GM23338 (cell line): ENCODE data around the gene MIPEP. TPM values are rescaled to one million over a fixed set of nuclear protein-coding genes. Genes with fewer than 3 reads are reported as not detected.

Source experiments
- ATAC-seq: fragments of 200-7000 bp; cut with Tn5 transposase; 3 replicates; pipeline ENCODE4 v1.9.1; 2020
- DNase-seq: peaks from one replicate; pipeline ENCODE4 v3.0.0-alpha.2; 2015; ENCODE audit warnings: low spot score
- H2AFZ ChIP-seq: fragments of 200-600 bp; sonication (generic); 2 replicates; pipeline ENCODE4 v1.8.0; 2016; ENCODE audit warnings: antibody characterized with exemption, mild to moderate bottlenecking, moderate library complexity
- H3F3A ChIP-seq: fragments of 200-600 bp; sonication (generic); replicated peaks from 2 replicates; pipeline ENCODE4 v1.8.0; 2017; ENCODE audit warnings: antibody characterized with exemption, mixed run types, low read depth
- H3K27ac ChIP-seq: fragments of 200-600 bp; sonication (generic); 2 replicates; pipeline ENCODE4 v1.6.1; 2016; ENCODE audit warnings: low read depth
- H3K27me3 ChIP-seq: fragments of 200-600 bp; sonication (generic); 2 replicates; pipeline ENCODE4 v1.8.0; 2016; ENCODE audit warnings: mild to moderate bottlenecking, mixed run types, moderate library complexity; ENCODE audit not compliant: insufficient read depth
- H3K36me3 ChIP-seq: fragments of 200-600 bp; sonication (generic); 2 replicates; pipeline ENCODE4 v1.8.0; 2016; ENCODE audit warnings: mild to moderate bottlenecking; ENCODE audit not compliant: insufficient read depth
- H3K4me1 ChIP-seq: fragments of 200-600 bp; sonication (generic); 2 replicates; pipeline ENCODE4 v1.8.0; 2016; ENCODE audit warnings: mild to moderate bottlenecking, moderate library complexity; ENCODE audit not compliant: insufficient read depth
- H3K4me2 ChIP-seq: fragments of 200-600 bp; sonication (generic); 2 replicates; pipeline ENCODE4 v1.7.1; 2017; ENCODE audit warnings: mixed run types
- H3K4me3 ChIP-seq: fragments of 200-600 bp; sonication (generic); 2 replicates; pipeline ENCODE4 v1.6.1; 2016; ENCODE audit warnings: mixed run types
- H3K79me2 ChIP-seq: fragments of 200-600 bp; sonication (generic); replicated peaks from 2 replicates; pipeline ENCODE4 v1.8.0; 2017; ENCODE audit warnings: mild to moderate bottlenecking; ENCODE audit not compliant: insufficient read depth
- H3K9me2 ChIP-seq: fragments of 200-600 bp; sonication (generic); 2 replicates; pipeline ENCODE4 v1.8.0; 2017; ENCODE audit not compliant: insufficient read depth
- H4K20me1 ChIP-seq: fragments of 200-600 bp; sonication (generic); replicated peaks from 2 replicates; pipeline ENCODE4 v1.8.0; 2017; ENCODE audit warnings: mild to moderate bottlenecking; ENCODE audit not compliant: insufficient read depth
- H3K27ac Mint-ChIP-seq: 2 replicates; pipeline ENCODE4 v1.8.0; 2020; ENCODE audit warnings: inconsistent platforms, mild to moderate bottlenecking, moderate library complexity, mixed read lengths
- H3K27me3 Mint-ChIP-seq: 3 replicates; pipeline ENCODE4 v1.8.0; 2022; ENCODE audit warnings: low read depth, mild to moderate bottlenecking, moderate library complexity, mixed read lengths, inconsistent platforms; ENCODE audit not compliant: insufficient read depth, poor library complexity
- H3K36me3 Mint-ChIP-seq: 3 replicates; pipeline ENCODE4 v1.8.0; 2021; ENCODE audit warnings: low read depth, mild to moderate bottlenecking, inconsistent platforms, moderate library complexity, mixed read lengths
- H3K4me1 Mint-ChIP-seq: 3 replicates; pipeline ENCODE4 v1.8.0; 2020; ENCODE audit warnings: mild to moderate bottlenecking, inconsistent platforms, mixed read lengths
- H3K4me3 Mint-ChIP-seq: 3 replicates; pipeline ENCODE4 v1.8.0; 2021; ENCODE audit warnings: moderate library complexity, mild to moderate bottlenecking, inconsistent platforms, mixed read lengths
- H3K9me3 Mint-ChIP-seq: 3 replicates; pipeline ENCODE4 v1.8.0; 2020; ENCODE audit warnings: moderate library complexity, mild to moderate bottlenecking, inconsistent platforms, mixed read lengths
- CREB1 ChIP-seq: fragments of 250-450 bp; sonication (Bioruptor Pico); IDR thresholded peaks from 2 replicates; pipeline ENCODE4 v1.5.0; 2020; ENCODE audit warnings: low read depth, mild to moderate bottlenecking, moderate library complexity
- EZH2 ChIP-seq: fragments of 200-600 bp; sonication (generic); IDR thresholded peaks from one replicate; pipeline ENCODE4 v1.8.0; 2017; ENCODE audit warnings: antibody characterized with exemption, mild to moderate bottlenecking, low read depth; ENCODE audit not compliant: unreplicated experiment
- EZH2phosphoT487 ChIP-seq: fragments of 200-600 bp; sonication (generic); IDR thresholded peaks from one replicate; pipeline ENCODE4 v1.8.1; 2018; ENCODE audit warnings: antibody characterized with exemption; ENCODE audit not compliant: unreplicated experiment
- JUNB ChIP-seq: IDR thresholded peaks from one replicate; pipeline ENCODE4 v1.6.1; 2016; ENCODE audit warnings: antibody characterized with exemption; ENCODE audit not compliant: unreplicated experiment
- NANOG ChIP-seq: IDR thresholded peaks from 2 replicates; pipeline ENCODE4 v1.6.1; 2016; ENCODE audit warnings: antibody characterized with exemption, borderline replicate concordance
- POLR2AphosphoS5 ChIP-seq: IDR thresholded peaks from 2 replicates; pipeline ENCODE4 v1.6.1; 2016; ENCODE audit warnings: antibody characterized with exemption, low read depth
- STAT1 ChIP-seq: IDR thresholded peaks from one replicate; pipeline ENCODE4 v1.6.1; 2016; ENCODE audit warnings: antibody characterized with exemption; ENCODE audit not compliant: unreplicated experiment
- ZNF114 ChIP-seq: fragments of 250-450 bp; sonication (Bioruptor Pico); IDR thresholded peaks from 2 replicates; pipeline ENCODE4 v1.5.0; 2020; ENCODE audit warnings: mild to moderate bottlenecking, moderate library complexity
- polyA plus RNA-seq: library from polyadenylated mRNA; unstranded; fragments of >200 nt; fragmentation: Nextera tagmentation; extraction: Ambion mirVana; gene quantifications from 2 replicates; pipeline ENCODE4 v1.2.1, GENCODE V29; 2016
- total RNA-seq: library from RNA; depleted of rRNA; stranded (reverse); fragments of >200 nt; shearing (Covaris generic); gene quantifications from 2 replicates; pipeline ENCODE4 v1.2.3, GENCODE V29; 2014
- TF ChIP-seq, protein P1 (sequence below): fragments of 250-450 bp; sonication (Bioruptor Pico); IDR thresholded peaks from 2 replicates; pipeline ENCODE4 v1.5.0; 2020; ENCODE audit warnings: mild to moderate bottlenecking, moderate library complexity
- TF ChIP-seq, protein P2 (sequence below): IDR thresholded peaks from 2 replicates; pipeline ENCODE4 v1.6.1; 2016; ENCODE audit warnings: antibody characterized with exemption

The MIPEP gene
- total and polyA plus RNA-seq, 2 experiments from 2014 or later: 20.8 to 22.5 TPM

DNA sequence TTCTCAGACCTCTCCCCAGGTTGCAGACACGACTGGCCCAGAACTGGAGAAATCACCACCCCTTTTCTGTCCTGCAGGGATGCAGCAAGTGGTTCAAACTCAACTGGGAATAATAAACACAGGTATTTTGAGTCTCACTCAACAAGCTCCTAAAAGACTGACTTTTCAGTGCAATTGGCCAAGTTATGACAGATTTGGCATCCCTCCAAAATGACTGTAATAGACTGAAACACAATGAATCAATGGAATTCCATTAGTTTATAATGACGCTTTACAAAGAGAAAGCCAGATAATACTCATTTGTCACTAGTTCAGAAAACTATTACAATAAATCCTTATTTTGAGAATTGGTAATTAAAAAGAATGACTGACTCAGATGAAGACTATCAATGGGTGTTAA, 38.1 kb downstream of the MIPEP start (continued):
- TF ChIP-seq, protein P1, sequence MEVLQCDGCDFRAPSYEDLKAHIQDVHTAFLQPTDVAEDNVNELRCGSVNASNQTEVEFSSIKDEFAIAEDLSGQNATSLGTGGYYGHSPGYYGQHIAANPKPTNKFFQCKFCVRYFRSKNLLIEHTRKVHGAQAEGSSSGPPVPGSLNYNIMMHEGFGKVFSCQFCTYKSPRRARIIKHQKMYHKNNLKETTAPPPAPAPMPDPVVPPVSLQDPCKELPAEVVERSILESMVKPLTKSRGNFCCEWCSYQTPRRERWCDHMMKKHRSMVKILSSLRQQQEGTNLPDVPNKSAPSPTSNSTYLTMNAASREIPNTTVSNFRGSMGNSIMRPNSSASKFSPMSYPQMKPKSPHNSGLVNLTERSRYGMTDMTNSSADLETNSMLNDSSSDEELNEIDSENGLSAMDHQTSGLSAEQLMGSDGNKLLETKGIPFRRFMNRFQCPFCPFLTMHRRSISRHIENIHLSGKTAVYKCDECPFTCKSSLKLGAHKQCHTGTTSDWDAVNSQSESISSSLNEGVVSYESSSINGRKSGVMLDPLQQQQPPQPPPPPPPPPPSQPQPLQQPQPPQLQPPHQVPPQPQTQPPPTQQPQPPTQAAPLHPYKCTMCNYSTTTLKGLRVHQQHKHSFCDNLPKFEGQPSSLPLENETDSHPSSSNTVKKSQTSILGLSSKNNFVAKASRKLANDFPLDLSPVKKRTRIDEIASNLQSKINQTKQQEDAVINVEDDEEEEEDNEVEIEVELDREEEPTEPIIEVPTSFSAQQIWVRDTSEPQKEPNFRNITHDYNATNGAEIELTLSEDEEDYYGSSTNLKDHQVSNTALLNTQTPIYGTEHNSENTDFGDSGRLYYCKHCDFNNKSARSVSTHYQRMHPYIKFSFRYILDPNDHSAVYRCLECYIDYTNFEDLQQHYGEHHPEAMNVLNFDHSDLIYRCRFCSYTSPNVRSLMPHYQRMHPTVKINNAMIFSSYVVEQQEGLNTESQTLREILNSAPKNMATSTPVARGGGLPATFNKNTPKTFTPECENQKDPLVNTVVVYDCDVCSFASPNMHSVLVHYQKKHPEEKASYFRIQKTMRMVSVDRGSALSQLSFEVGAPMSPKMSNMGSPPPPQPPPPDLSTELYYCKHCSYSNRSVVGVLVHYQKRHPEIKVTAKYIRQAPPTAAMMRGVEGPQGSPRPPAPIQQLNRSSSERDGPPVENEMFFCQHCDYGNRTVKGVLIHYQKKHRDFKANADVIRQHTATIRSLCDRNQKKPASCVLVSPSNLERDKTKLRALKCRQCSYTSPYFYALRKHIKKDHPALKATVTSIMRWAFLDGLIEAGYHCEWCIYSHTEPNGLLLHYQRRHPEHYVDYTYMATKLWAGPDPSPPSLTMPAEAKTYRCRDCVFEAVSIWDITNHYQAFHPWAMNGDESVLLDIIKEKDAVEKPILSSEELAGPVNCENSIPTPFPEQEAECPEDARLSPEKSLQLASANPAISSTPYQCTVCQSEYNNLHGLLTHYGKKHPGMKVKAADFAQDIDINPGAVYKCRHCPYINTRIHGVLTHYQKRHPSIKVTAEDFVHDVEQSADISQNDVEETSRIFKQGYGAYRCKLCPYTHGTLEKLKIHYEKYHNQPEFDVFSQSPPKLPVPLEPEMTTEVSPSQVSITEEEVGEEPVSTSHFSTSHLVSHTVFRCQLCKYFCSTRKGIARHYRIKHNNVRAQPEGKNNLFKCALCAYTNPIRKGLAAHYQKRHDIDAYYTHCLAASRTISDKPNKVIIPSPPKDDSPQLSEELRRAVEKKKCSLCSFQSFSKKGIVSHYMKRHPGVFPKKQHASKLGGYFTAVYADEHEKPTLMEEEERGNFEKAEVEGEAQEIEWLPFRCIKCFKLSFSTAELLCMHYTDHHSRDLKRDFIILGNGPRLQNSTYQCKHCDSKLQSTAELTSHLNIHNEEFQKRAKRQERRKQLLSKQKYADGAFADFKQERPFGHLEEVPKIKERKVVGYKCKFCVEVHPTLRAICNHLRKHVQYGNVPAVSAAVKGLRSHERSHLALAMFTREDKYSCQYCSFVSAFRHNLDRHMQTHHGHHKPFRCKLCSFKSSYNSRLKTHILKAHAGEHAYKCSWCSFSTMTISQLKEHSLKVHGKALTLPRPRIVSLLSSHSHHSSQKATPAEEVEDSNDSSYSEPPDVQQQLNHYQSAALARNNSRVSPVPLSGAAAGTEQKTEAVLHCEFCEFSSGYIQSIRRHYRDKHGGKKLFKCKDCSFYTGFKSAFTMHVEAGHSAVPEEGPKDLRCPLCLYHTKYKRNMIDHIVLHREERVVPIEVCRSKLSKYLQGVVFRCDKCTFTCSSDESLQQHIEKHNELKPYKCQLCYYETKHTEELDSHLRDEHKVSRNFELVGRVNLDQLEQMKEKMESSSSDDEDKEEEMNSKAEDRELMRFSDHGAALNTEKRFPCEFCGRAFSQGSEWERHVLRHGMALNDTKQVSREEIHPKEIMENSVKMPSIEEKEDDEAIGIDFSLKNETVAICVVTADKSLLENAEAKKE: no peak
- no peak for TF ChIP-seq NANOG

DNA sequence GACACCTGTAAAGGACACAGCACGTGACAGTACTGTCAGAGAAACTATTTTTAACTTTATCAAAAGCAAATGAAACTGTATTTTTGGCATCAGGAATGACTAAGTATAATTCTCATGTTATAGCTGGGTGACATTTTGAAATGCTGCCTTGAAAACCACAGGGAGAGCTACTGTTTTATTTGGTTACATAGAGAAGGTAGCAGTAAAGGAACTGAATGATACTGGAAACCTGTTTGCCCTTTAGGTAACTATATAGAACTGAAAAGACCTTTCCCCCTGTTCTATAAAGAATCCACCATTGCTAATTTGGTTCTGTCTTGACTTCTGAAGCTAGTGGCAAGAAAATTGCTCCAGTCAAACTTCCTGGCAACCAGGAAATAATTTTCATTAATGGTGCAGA, 39.1 kb downstream of the MIPEP start:
- Histone ChIP-seq H3K27me3 (no peaks in the 10 kb centered on the region), H4K20me1 (no peaks in the 10 kb centered on the region), H2AFZ (no peak overlapping the region), H3K9me2 (0 out of 2 replicates have a peak, but pooled peaks cover 2% of the 10 kb centered on the region), H3F3A (no peaks in the 10 kb centered on the region), H3K79me2 (no peaks in the 10 kb centered on the region), H3K4me2 (no peak overlapping the region), H3K36me3 (no peaks in the 10 kb centered on the region), H3K4me3 (no peak overlapping the region), H3K4me1 (no peaks in the 10 kb centered on the region), H3K27ac (no peak overlapping the region)
- Mint-ChIP-seq H3K27ac (no peak overlapping the region), H3K4me1 (no peaks in the 10 kb centered on the region), H3K4me3 (no peak overlapping the region), H3K9me3 (no peaks in the 10 kb centered on the region), H3K36me3 (peaks cover 3% of the 10 kb centered on the region; the same call in 2 of the 3 replicates), H3K27me3 (peaks cover 2% of the 10 kb centered on the region)
- DNase-seq: no peak
- ATAC-seq: no peak
- no peak for TF ChIP-seq EZH2phosphoT487
- no peak for TF ChIP-seq NANOG
- TF ChIP-seq CREB1 (CRISPR knock-in tag): no peak
- TF ChIP-seq, protein P2, sequence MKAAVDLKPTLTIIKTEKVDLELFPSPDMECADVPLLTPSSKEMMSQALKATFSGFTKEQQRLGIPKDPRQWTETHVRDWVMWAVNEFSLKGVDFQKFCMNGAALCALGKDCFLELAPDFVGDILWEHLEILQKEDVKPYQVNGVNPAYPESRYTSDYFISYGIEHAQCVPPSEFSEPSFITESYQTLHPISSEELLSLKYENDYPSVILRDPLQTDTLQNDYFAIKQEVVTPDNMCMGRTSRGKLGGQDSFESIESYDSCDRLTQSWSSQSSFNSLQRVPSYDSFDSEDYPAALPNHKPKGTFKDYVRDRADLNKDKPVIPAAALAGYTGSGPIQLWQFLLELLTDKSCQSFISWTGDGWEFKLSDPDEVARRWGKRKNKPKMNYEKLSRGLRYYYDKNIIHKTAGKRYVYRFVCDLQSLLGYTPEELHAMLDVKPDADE: no peak
- no peak for TF ChIP-seq STAT1
- no peak for TF ChIP-seq EZH2
- TF ChIP-seq JUNB: no peak
- TF ChIP-seq, protein P1: no peak
- TF ChIP-seq POLR2AphosphoS5: no peak
- TF ChIP-seq ZNF114: no peak
